Astrocyte (in vitro differentiated cells and primary cell): ENCODE data around the gene HES6.

Experiments used
- EZH2 ChIP-seq: IDR thresholded peaks from 2 replicates; pipeline ENCODE4 v1.6.1; 2012; ENCODE audit warnings: mild to moderate bottlenecking, low read length, inconsistent platforms; ENCODE audit not compliant: insufficient read depth
- TF ChIP-seq, protein P1 (sequence below): IDR thresholded peaks from 2 replicates; pipeline ENCODE4 v1.5.1; 2011; ENCODE audit warnings: low read depth, mild to moderate bottlenecking, inconsistent platforms, low read length, moderate library complexity; ENCODE audit not compliant: insufficient read depth

DNA sequence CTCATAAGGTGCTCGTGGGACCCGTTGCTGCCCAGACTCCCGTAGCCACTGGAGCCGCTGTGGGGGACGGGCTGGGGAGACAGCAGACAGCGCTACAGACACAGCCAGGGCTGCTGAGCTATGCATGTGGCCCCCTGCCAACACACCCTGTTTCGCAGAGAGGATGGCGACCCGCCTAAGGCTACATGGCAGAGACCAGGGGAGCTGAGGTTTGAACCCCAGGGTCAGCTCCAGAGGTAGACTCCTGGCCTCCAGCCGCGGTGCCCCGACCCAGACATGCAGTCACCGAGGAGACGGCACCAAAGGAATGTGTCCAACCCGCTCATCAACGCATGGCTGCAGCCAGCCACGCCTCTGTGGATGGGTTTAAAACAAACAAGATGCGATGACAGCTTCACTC, 21.0 kb upstream of the HES6 start:
- TF ChIP-seq, protein P1, sequence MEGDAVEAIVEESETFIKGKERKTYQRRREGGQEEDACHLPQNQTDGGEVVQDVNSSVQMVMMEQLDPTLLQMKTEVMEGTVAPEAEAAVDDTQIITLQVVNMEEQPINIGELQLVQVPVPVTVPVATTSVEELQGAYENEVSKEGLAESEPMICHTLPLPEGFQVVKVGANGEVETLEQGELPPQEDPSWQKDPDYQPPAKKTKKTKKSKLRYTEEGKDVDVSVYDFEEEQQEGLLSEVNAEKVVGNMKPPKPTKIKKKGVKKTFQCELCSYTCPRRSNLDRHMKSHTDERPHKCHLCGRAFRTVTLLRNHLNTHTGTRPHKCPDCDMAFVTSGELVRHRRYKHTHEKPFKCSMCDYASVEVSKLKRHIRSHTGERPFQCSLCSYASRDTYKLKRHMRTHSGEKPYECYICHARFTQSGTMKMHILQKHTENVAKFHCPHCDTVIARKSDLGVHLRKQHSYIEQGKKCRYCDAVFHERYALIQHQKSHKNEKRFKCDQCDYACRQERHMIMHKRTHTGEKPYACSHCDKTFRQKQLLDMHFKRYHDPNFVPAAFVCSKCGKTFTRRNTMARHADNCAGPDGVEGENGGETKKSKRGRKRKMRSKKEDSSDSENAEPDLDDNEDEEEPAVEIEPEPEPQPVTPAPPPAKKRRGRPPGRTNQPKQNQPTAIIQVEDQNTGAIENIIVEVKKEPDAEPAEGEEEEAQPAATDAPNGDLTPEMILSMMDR: no peak
- no peak for TF ChIP-seq EZH2
